HG02642 (cell line): Measurements from ENCODE around the gene MTX3.

ENCODE experiments used
- ATAC-seq: cut with Tn5 transposase; IDR thresholded peaks from one replicate; pipeline ENCODE4 v1.9.1; 2021; ENCODE audit warnings: mild to moderate bottlenecking; ENCODE audit not compliant: unreplicated experiment, poor library complexity

MTX3 gene

GRCh38 chr5:79984363-79984762 lies 6.7 kb downstream of the MTX3 start:
- no peak for ATAC-seq

DNA sequence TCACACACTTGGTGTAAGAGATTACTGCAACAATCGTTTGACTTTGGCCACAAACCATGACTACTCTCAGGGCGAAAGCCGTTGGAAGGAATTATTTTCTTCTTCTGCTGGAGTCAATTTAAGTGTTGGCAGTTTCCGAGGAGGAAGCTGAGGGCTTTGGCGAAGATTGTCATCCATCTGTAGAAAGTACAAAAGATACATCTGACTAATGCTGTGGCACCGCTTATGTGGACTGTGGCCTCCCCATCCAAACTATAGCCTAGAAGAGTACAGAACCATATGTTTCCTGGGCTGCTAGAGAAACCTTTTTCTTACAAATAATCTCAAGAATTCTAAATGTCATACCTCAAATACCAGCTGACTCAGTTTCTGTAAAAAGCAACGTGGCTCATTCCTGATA lies 7.4 kb downstream of the MTX3 start:
- no peak for ATAC-seq

- no peak for ATAC-seq
These were observed 8.9 kb downstream of the MTX3 start for GRCh38 chr5:79982136-79982535.

- ATAC-seq, result no peak
These were observed 14.1 kb downstream of the MTX3 start for GRCh38 chr5:79976759-79977515.

GRCh38 chr5:79975422-79975821 lies 15.6 kb downstream of the MTX3 start:
- ATAC-seq, result no peak

GRCh38 chr5:79974886-79975285 lies 16.2 kb downstream of the MTX3 start:
- no peak for ATAC-seq

DNA sequence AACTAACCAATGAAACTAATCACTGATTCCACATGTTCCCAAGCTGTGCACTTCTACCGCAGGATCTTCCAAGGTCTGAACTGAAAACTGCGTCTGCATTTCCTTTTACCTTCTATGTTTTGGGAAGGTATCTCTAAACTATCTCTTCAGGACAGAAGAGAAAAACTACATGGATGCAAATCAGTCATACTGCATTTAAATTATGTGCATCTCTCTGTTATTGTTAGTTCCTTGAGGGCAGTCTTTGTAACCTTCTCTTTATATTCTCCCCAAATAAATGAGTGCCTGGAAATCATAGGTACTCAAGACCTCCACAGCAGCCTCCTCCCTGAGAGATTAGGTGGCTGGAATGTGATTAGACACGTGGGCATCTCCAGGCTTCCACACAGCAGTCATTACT lies 17.1 kb downstream of the MTX3 start:
- ATAC-seq, result no peak

DNA sequence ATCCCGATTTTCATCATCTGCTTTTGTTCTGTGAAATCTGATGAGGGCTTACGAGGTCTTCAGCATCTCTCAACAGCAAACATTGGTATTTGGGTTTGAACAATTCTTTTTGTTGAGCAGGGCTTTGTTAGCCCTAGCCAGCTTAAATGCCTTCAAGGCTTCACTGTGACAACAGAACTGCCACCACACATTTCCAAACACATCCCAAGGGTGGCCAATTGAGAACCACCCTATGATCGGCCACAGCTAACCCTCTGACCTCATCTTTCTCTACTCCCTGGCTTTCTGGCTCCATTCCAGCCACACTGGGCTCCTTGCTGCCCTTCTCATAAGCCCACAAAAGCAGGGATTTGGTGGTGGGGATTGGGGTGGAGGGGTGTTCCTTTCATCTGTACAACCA lies 17.6 kb downstream of the MTX3 start:
- ATAC-seq, result no peak

- ATAC-seq, result no peak
These were observed 19.9 kb downstream of the MTX3 start for GRCh38 chr5:79971156-79971555.

GRCh38 chr5:79966448-79966847 lies 24.6 kb downstream of the MTX3 start:
- ATAC-seq, result no peak

DNA sequence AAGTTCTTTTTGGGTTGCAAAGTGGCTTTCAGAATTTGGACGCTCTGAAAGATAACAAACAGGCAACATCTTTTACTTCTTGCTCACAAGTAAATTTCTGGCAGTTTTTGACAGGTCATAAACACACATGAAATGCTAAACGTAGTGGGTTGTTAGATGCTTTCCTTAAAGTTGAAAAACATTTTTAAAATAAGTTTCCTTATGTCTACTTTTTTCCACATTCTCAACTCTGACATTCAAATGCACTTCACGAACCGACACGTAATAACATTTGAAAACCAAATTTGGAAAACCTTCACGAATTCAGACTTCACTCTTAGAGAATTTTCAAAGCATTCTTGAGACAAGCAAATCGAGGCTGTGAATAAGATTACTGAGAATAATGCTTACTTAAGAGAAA lies 26.9 kb downstream of the MTX3 start:
- ATAC-seq, result no peak

- ATAC-seq, result no peak
These were observed 27.6 kb downstream of the MTX3 start for GRCh38 chr5:79963261-79964061.

GRCh38 chr5:79962575-79963222 lies 28.4 kb downstream of the MTX3 start:
- no peak for ATAC-seq

DNA sequence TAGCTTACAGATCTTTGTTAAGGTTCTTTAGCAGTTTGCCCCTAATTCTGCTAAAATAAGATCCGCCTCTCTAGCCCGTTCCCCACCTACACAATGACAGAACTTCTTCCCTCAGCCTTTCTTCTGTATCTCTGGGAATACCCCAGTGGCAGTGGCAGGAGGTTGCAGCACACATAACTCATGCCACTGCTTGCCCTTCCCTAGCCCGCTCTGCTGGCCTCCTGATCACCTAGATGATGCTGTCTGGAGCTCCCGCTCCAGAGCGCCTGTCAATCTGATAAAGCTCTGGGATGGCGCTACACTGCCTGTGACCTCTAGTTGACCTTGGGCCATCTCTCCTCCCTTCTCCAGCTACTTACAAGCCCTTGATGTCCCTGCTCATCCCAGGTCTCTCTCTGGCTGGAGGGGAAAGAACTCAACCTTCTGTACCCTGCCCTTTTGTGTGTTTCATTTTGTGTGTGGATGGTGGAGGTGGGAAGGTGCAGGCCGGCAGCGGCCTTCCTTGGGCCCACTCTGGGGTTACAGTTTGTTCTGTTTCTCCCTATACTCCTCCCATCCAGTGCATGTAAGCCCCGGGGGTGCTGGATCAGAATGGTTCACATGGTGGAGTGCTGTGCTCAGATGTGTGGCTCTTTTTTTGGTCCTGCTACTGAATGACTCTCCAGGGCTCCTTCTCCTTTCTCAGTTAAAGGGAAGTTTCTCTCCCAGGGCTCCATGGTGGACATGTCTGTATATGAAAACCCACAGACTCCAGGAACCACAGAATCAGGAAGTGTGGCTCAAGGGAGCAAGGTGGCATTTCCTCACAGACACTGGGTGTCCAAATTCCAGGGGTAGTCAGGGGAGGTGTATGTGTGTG lies 29.1 kb downstream of the MTX3 start:
- no peak for ATAC-seq

- no peak for ATAC-seq
These were observed 31.7 kb downstream of the MTX3 start for GRCh38 chr5:79959407-79959806.

- no peak for ATAC-seq
These were observed 35.0 kb downstream of the MTX3 start for GRCh38 chr5:79955941-79956670.

- ATAC-seq, result no peak
These were observed 35.6 kb downstream of the MTX3 start for GRCh38 chr5:79955356-79955895.

DNA sequence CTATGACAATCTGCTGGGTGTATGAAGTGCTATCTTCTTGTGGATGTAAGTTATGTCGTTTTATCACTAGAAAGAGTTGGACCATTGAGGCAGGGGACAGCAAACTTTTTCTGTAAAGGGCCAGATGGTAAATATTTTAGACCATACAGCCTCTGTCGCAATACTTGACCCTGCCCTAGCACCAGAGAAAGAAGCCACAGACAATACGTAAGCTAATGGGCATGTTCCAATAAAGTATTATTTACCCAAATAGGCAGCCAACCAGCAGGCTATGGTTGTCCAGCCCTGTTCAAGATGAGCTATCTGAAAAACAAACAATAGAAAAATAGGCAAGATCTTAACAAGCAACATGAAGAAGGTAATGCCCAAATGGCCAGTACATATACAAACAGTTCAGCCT lies 36.4 kb downstream of the MTX3 start:
- no peak for ATAC-seq

DNA sequence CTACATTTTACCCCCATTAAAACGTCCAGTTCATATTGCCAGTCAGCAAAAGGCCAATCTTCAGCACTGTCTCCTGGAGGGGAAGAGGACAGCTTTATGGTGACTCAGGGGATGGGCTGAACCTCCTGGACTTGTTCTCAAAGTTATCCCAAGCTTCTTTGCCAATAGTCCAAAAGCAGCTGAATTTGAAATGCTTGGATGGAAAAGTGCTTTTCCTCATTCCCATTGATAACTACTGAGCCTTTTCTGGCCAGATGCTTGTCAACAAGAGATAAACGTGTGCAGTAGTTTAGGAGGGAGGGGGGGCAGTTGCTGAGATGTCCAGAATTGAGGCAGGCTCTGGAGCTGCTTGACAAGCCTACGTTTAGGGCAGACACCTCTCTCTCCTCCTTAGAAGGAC lies 43.5 kb downstream of the MTX3 start:
- ATAC-seq, result no peak
